WI38 (cell line): ENCODE measurements around the gene WDR20.
"Not testable (repeated sequence)": the region's sequence is repeated elsewhere in the genome, so short reads cannot be mapped to it uniquely, and the experiment has no call there.

ENCODE experiments used
- H3K4me3 ChIP-seq: 2 replicates; pipeline ENCODE4 v1.5.1; 2011; ENCODE audit warnings: low read depth, mild to moderate bottlenecking, control low read depth, low read length
- CTCF ChIP-seq: IDR thresholded peaks from 2 replicates; pipeline ENCODE4 v1.5.1; 2012; ENCODE audit warnings: low read depth, mild to moderate bottlenecking, control low read depth, low read length

The WDR20 gene

GRCh38 chr14:102146423-102146822 lies 6.7 kb downstream of the WDR20 start:
- TF ChIP-seq CTCF: no peak
- H3K4me3 ChIP-seq: no peak overlapping the region

- H3K4me3 ChIP-seq: no peak overlapping the region
- TF ChIP-seq CTCF: no peak
Measured at GRCh38 chr14:102150083-102150482, 10.4 kb downstream of the WDR20 start.

GRCh38 chr14:102150744-102151143 lies 11.0 kb downstream of the WDR20 start:
- H3K4me3 ChIP-seq: no peak overlapping the region
- TF ChIP-seq CTCF: no peak

GRCh38 chr14:102151411-102151810 lies 11.7 kb downstream of the WDR20 start:
- H3K4me3 ChIP-seq: not testable (repeated sequence)

GRCh38 chr14:102154121-102154520 lies 14.4 kb downstream of the WDR20 start:
- no peak for TF ChIP-seq CTCF

GRCh38 chr14:102154821-102155549 lies 15.3 kb downstream of the WDR20 start:
- TF ChIP-seq CTCF: no peak
- no peak overlapping the region for H3K4me3 ChIP-seq

More at GRCh38 chr14:102154121-102154520, 14.4 kb downstream of the WDR20 start:
- no peak overlapping the region for H3K4me3 ChIP-seq

- no peak overlapping the region for H3K4me3 ChIP-seq
- TF ChIP-seq CTCF: no peak
Measured at GRCh38 chr14:102157346-102157745, 17.6 kb downstream of the WDR20 start.

- TF ChIP-seq CTCF: no peak
- no peak overlapping the region for H3K4me3 ChIP-seq
Measured at GRCh38 chr14:102158797-102159196, 19.1 kb downstream of the WDR20 start.
